IMR-90 (cell line): Measurements from ENCODE around the gene ICAM1. TPM values are rescaled to one million over a fixed set of nuclear protein-coding genes. Genes with fewer than 3 reads are reported as not detected.
A peak's percentile ranks its signal among the peaks of the same experiment; 100 is the strongest.

Experiments
- ATAC-seq: fragments of 200-7000 bp; cut with Tn5 transposase; 2 replicates; pipeline ENCODE4 v1.9.1; 2020; ENCODE audit warnings: low read depth, mild to moderate bottlenecking, moderate library complexity
- BruUV-seq: library from RNA; stranded (reverse); fragments of 400-500 nt; replicated peaks from 2 replicates; lab custom pipeline; 2021; lab: Mats Ljungman, UMichigan
- CTCF ChIA-PET: fragments of 300-600 bp; formaldehyde crosslinking; extraction: SDS; loops from one replicate; lab custom pipeline; 2021; ENCODE audit warnings: antibody characterized with exemption; lab: Yijun Ruan, JAX
- POLR2A ChIA-PET: fragments of 300-600 bp; sonication (Branson Sonifier 250); formaldehyde crosslinking; loops from one replicate; lab custom pipeline; 2022; ENCODE audit warnings: antibody characterized with exemption; ENCODE audit not compliant: unreplicated experiment; lab: Charles Lee
- DNase-seq: peaks from one replicate; pipeline ENCODE4 v3.0.0; 2013
- H2AFZ ChIP-seq: replicated peaks from 2 replicates; pipeline ENCODE3; 2013; ENCODE audit warnings: low read length, mild to moderate bottlenecking; ENCODE audit not compliant: poor library complexity
- H2AK5ac ChIP-seq: 2 replicates; pipeline ENCODE4 v1.6.1; 2013; ENCODE audit warnings: low read depth, low read length, inconsistent platforms
- H2AK9ac ChIP-seq: replicated peaks from 2 replicates; pipeline ENCODE3; 2013; ENCODE audit warnings: mild to moderate bottlenecking, low read depth, low read length, moderate library complexity; ENCODE audit not compliant: poor library complexity
- H2BK120ac ChIP-seq: 2 replicates; pipeline ENCODE4 v1.6.1; 2013; ENCODE audit warnings: low read depth, low read length, inconsistent platforms
- H2BK15ac ChIP-seq: 3 replicates; pipeline ENCODE4 v1.6.1; 2013; ENCODE audit warnings: low read depth, low read length, inconsistent platforms
- H2BK20ac ChIP-seq: 2 replicates; pipeline ENCODE4 v1.6.1; 2013; ENCODE audit warnings: low read depth, mild to moderate bottlenecking, inconsistent platforms, low read length, moderate library complexity
- H2BK5ac ChIP-seq: 2 replicates; pipeline ENCODE4 v1.6.1; 2013; ENCODE audit warnings: mild to moderate bottlenecking, low read depth, low read length, inconsistent platforms; ENCODE audit not compliant: poor library complexity, severe bottlenecking
- H3K14ac ChIP-seq: replicated peaks from 2 replicates; pipeline ENCODE4 v1.6.1; 2013; ENCODE audit warnings: low read depth, low read length, inconsistent platforms
- H3K18ac ChIP-seq: 2 replicates; pipeline ENCODE4 v1.6.1; 2013; ENCODE audit warnings: low read depth, low read length, control low read depth
- H3K23ac ChIP-seq: 2 replicates; pipeline ENCODE4 v1.6.1; 2013; ENCODE audit warnings: low read depth, low read length, inconsistent platforms
- H3K27ac ChIP-seq: 2 replicates; pipeline ENCODE4 v1.5.1; 2013; ENCODE audit warnings: mild to moderate bottlenecking, control low read depth, low read length; ENCODE audit not compliant: insufficient read depth
- H3K27me3 ChIP-seq: 2 replicates; pipeline ENCODE4 v1.6.1; 2013; ENCODE audit warnings: low read length; ENCODE audit not compliant: control insufficient read depth, insufficient read depth
- H3K36me3 ChIP-seq: 2 replicates; pipeline ENCODE4 v1.6.1; 2013; ENCODE audit warnings: low read length, mixed read lengths; ENCODE audit not compliant: control insufficient read depth, insufficient read depth
- H3K4ac ChIP-seq: 2 replicates; pipeline ENCODE4 v1.6.1; 2013; ENCODE audit warnings: low read depth, low read length, inconsistent platforms
- H3K4me1 ChIP-seq: 2 replicates; pipeline ENCODE4 v1.6.1; 2013; ENCODE audit warnings: low read length, mixed read lengths; ENCODE audit not compliant: control insufficient read depth, insufficient read depth
- H3K4me2 ChIP-seq: 2 replicates; pipeline ENCODE4 v1.6.1; 2013; ENCODE audit warnings: low read depth, mild to moderate bottlenecking, control low read depth, low read length, moderate library complexity
- H3K4me3 ChIP-seq: 2 replicates; pipeline ENCODE4 v1.5.1; 2013; ENCODE audit warnings: low read depth, mild to moderate bottlenecking, control low read depth, low read length, moderate library complexity; ENCODE audit not compliant: insufficient read depth
- H3K56ac ChIP-seq: 2 replicates; pipeline ENCODE4 v1.6.1; 2013; ENCODE audit warnings: low read length, inconsistent platforms; ENCODE audit not compliant: insufficient read depth; ENCODE audit errors: extremely low read depth
- H3K79me1 ChIP-seq, 2 experiments: 2 replicates each; pipeline ENCODE4 v1.6.1; 2013; ENCODE audit warnings: low read length in 2 of 2, inconsistent platforms in 1 of 2, low read depth in 1 of 2
- H3K9ac ChIP-seq: 2 replicates; pipeline ENCODE4 v1.6.1; 2013; ENCODE audit warnings: low read depth, low read length, control low read depth
- H3K9me1 ChIP-seq: 2 replicates; pipeline ENCODE4 v1.6.1; 2013; ENCODE audit warnings: low read length, inconsistent platforms; ENCODE audit not compliant: insufficient read depth
- H3K9me3 ChIP-seq: 2 replicates; pipeline ENCODE4 v1.6.1; 2013; ENCODE audit warnings: low read length; ENCODE audit not compliant: control insufficient read depth, insufficient read depth
- H4K20me1 ChIP-seq: 2 replicates; pipeline ENCODE4 v1.6.1; 2013; ENCODE audit warnings: low read length, inconsistent platforms; ENCODE audit not compliant: insufficient read depth
- H4K5ac ChIP-seq: 2 replicates; pipeline ENCODE4 v1.6.1; 2013; ENCODE audit warnings: mild to moderate bottlenecking, low read depth, low read length, control low read depth
- H4K8ac ChIP-seq, 2 experiments: 2 replicates each; pipeline ENCODE4 v1.6.1; 2013; ENCODE audit warnings: low read depth in 2 of 2, low read length in 2 of 2, control low read depth in 1 of 2, inconsistent platforms in 1 of 2
- H4K91ac ChIP-seq: 2 replicates; pipeline ENCODE4 v1.6.1; 2013; ENCODE audit warnings: low read depth, low read length, inconsistent platforms; ENCODE audit not compliant: insufficient read depth
- CHD1 ChIP-seq: IDR thresholded peaks from 2 replicates; pipeline ENCODE4 v1.6.1; 2012; ENCODE audit warnings: low read depth, low read length, improper control_type of control experiment
- MAZ ChIP-seq: IDR thresholded peaks from 2 replicates; pipeline ENCODE4 v1.6.1; 2012; ENCODE audit warnings: low read depth, mild to moderate bottlenecking, low read length, improper control_type of control experiment, moderate library complexity, borderline replicate concordance
- RAD21 ChIP-seq: IDR thresholded peaks from 2 replicates; pipeline ENCODE4 v1.6.1; 2012; ENCODE audit warnings: low read length, improper control_type of control experiment
- USF2 ChIP-seq: fragments of 150-350 bp; IDR thresholded peaks from 2 replicates; pipeline ENCODE4 v1.6.1; 2017; ENCODE audit warnings: mild to moderate bottlenecking, antibody characterized with exemption, low read length, low read depth
- WGBS, 2 experiments: methylation state at CpG; one replicate each; pipeline versions ENCODE4 v1.1.5 to v1.1.7; 2013; ENCODE audit warnings: missing lambda C conversion rate in 2 of 2; ENCODE audit not compliant: insufficient read length in 1 of 2; ENCODE audit errors: extremely low coverage in 2 of 2; 5-methylcytosine and 5-hydroxymethylcytosine counted together
- dilution Hi-C: fragments of 300-500 bp; cut with HindIII; formaldehyde crosslinking; loops from one replicate; pipeline ENCODE4 v1.14.3; 2018; ENCODE audit warnings: low sequenced_read_pairs; ENCODE audit not compliant: unreplicated experiment
- in situ Hi-C: fragments of 300-500 bp; cut with MboI; formaldehyde crosslinking; loops from 3 replicates; pipeline ENCODE4 v1.14.3; 2019; ENCODE audit warnings: low sequenced_read_pairs, inconsistent platforms, mixed read lengths
- intact Hi-C: fragments of 100-400 bp; cut with micrococcal nuclease; formaldehyde crosslinking; loops from 2 replicates; pipeline ENCODE4 v1.10.0; 2022
- polyA plus RNA-seq, 3 experiments: library from polyadenylated mRNA; depleted of rRNA; stranded (reverse); fragments of >200 nt; gene quantifications; 2 replicates each; pipeline ENCODE4 v1.2.3, GENCODE V29; 2012; ENCODE audit warnings: low replicate concordance in 1 of 3
- total RNA-seq: library from RNA; depleted of rRNA; stranded (reverse); fragments of >200 nt; gene quantifications from 2 replicates; pipeline ENCODE4 v1.2.3, GENCODE V29; 2012

The ICAM1 gene
- total and polyA plus RNA-seq, 2 of the 4 experiments (the other 2 are of a cell fraction), result 10.6 to 19.1 TPM

- H2BK15ac ChIP-seq, result peak overlapping the region; percentile 83; the same call in 2 of the 3 replicates
- peak overlapping the region; percentile 33; the same call in 1 of the 2 replicates for H2BK20ac ChIP-seq
- peak overlapping the region; percentile 28 for H2AK9ac ChIP-seq
- dilution Hi-C loops (no loop called here), in situ Hi-C loops (no loop called here), intact Hi-C loops (no loop called here)
- no peaks in the 10 kb centered on the region for H3K79me1 ChIP-seq
- H3K27me3 ChIP-seq, result no peaks in the 10 kb centered on the region
- H3K56ac ChIP-seq, result no peak overlapping the region
- peak overlapping the region; percentile 64 for H3K4ac ChIP-seq
- no peak overlapping the region for H3K18ac ChIP-seq
- 0 out of 2 replicates have a peak overlapping the region, but pooled peaks have one; percentile 59 for H4K5ac ChIP-seq
- H3K9ac ChIP-seq, result no peak overlapping the region
- no peaks in the 10 kb centered on the region for H3K9me3 ChIP-seq
- H3K23ac ChIP-seq, result no peak overlapping the region
- no peaks in the 10 kb centered on the region for H3K36me3 ChIP-seq
- peak overlapping the region; percentile 85; the same call in 1 of the 2 replicates for H2AK5ac ChIP-seq
- H4K8ac ChIP-seq, result peak overlapping the region; percentile 40 to 97; a peak in 2 of 4 replicates
- no peak overlapping the region for H3K4me3 ChIP-seq
- H2BK5ac ChIP-seq, result no peak overlapping the region
- 60% methylated on average over 2 of the region's 9 CpGs; no CpG with 5 or more reads in 1 of the 2 experiments for WGBS, 2 experiments
- DNase-seq, result no peak
- ATAC-seq, result no peak
- TF ChIP-seq CHD1 (no peak), RAD21 (no peak), MAZ (no peak), USF2 (no peak)
- no peak overlapping the region for H3K27ac ChIP-seq
- no peaks in the 10 kb centered on the region for H4K20me1 ChIP-seq
- H4K91ac ChIP-seq, result peak overlapping the region; percentile 61
- H3K14ac ChIP-seq, result no peak overlapping the region
- peaks cover 5% of the 10 kb centered on the region; the same call in 1 of the 2 replicates for H3K9me1 ChIP-seq
- H2BK120ac ChIP-seq, result peak overlapping the region; percentile 20
- H3K4me2 ChIP-seq, result no peak overlapping the region
- ChIA-PET POLR2A (no interaction called here), CTCF (no interaction called here)
- no TSS peak for BruUV-seq
- H3K4me1 ChIP-seq, result peaks cover 5% of the 10 kb centered on the region
- H2AFZ ChIP-seq, result no peak overlapping the region
Measured at GRCh38 chr19:10277795-10278589, 7.1 kb downstream of the ICAM1 start.
